GM13976 (cell line): ENCODE data around the gene SLC16A10.

Source experiments
- DNase-seq: peaks from one replicate; pipeline ENCODE4 v3.0.0; 2012; ENCODE audit warnings: low spot score
- CTCF ChIP-seq: IDR thresholded peaks from 2 replicates; pipeline ENCODE4 v1.5.1; 2012; ENCODE audit warnings: borderline replicate concordance, mild to moderate bottlenecking; ENCODE audit not compliant: insufficient read depth; ENCODE audit errors: extremely low read depth, missing control alignments, control extremely low read depth
- in situ Hi-C: fragments of 300-500 bp; cut with MboI; formaldehyde crosslinking; loops from one replicate; pipeline ENCODE4 v1.12.0; 2022; ENCODE audit warnings: low sequenced_read_pairs, mixed read lengths, inconsistent platforms; ENCODE audit not compliant: unreplicated experiment

Gene SLC16A10

DNA sequence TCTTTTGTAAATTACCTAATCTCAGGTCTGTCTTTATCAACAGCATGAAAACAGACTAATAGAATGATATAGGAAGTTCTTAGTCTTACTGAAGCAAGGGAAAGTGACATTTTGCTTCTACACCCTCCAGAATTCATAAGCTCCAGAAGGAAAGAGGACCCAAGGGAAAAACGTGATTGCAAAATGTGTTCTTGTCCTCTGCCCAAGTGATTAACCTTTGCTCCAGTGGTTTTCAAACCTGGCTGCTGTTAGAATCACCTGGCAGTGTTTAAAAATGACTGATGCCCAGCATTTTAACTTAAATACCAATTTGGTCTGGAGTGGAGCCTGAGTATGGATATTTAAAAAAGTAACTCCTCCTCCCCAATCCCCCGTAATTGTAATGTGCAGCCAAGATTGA, 191.4 kb downstream of the SLC16A10 start:
- DNase-seq, result no peak
- in situ Hi-C loops, result no loop called here
- TF ChIP-seq CTCF, result no peak

- DNase-seq, result no peak
- TF ChIP-seq CTCF, result no peak
- in situ Hi-C loops, result no loop called here
These were observed 193.2 kb downstream of the SLC16A10 start for GRCh38 chr6:111280445-111280955.
